ENCODE results near the gene ACOT9.

- no peak for TF ChIP-seq POLR2A (IDR thresholded peaks at IDR 0.05; ENCODE audit: low read depth, low read length)
- no peak for TF ChIP-seq POLR2AphosphoS5 (IDR thresholded peaks at IDR 0.05; ENCODE audit: low read depth, low read length)
- TF ChIP-seq TAF1 (IDR thresholded peaks at IDR 0.05; ENCODE audit: borderline replicate concordance, low read depth, low read length) = no peak
Measured at GRCh38 chrX:23783589-23784469, 40.8 kb upstream of the ACOT9 start.

Measured in GM12892 (cell line).